GM18858 (cell line): Measurements from ENCODE around the gene CALML4.
"Not testable (repeated sequence)": the region's sequence is repeated elsewhere in the genome, so short reads cannot be mapped to it uniquely, and the experiment has no call there.

Experiments used
- ATAC-seq: cut with Tn5 transposase; IDR thresholded peaks from one replicate; pipeline ENCODE4 v1.9.1; 2021; ENCODE audit not compliant: unreplicated experiment

CALML4 gene

DNA sequence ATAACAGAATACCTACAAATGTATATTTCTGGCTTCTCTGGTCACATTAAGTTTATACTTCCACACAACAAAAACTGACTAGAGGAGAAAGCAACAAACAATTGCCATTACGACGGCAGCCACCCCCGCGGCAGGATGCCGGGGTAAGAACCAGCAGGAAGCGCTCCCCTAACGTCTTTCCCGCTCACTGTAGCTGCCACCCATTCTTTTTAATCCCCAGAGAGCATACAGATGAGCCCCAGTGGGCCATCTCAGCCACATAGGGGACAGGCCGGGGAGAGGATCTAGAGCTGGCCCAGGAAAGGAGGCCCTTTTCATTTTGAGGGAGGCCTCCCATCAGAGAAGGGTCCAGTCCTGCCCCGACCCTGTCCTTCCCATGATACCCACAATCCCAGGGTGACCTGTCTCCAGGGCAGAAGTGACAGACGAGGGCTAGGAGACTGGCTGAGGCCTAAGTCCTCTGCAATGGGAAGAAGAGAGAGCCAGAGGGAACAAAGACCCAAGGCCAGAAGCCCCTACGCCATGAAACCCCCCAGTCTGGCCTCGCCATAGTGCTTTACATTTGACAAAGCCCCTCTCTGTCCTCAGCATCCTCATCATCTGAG, 3.6 kb upstream of the CALML4 start:
- ATAC-seq: no peak

DNA sequence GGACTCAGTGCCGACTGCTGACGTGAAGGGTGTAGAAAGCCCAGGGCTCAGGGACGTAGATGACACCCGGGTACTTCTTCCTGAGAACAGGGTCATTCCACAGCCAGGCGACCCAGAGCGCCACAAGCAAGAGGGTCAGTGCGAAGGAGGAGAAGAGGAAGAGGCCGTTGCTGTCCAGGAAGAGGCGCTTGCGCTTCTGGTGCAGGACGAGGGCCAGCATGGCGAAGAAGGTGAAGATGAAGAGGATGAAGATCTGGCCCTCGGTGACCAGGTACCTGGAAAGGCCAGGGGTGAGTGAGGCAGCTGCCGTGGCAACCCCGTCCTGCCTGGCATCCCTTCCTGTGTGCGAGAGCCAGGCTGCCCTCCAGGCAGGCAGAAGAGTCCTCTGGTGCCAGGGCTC, 3.0 kb upstream of the CALML4 start:
- no peak for ATAC-seq

DNA sequence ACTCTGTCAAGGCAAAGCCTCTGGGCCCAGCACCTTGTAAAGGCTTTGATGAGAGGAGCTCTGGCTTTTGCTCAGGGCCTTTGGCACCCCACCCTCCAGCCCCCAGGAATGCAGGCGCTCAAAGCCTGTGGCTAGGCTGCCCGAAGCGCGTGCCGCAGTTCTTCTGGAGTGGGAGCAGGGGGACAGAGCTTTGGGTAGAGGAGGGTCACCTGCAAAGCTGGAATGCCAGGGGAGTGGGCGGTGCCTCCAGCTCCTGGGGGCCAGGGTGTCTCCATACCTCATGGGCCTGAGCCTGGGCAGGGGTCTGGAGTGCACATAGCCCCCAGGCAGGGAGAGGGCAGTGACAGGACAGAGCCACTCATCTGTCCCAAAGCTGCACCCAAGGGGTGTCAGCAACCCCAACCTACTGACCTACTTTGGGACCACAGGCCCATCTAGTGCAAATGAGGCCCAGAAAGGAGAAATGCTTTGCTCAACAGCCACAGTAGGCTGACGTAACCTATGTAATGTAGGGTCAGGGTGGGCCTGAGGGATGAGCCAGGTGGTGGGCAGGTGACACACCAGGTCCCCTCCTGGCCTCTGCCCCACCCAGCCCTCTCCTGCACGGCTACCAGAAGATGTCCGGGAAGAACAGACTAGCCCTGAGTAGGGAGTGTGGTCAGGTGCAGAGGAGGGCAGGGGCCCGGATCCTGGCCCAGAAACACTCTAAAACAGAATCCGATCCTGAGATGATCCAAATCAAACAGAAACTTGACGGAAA, 2.2 kb upstream of the CALML4 start:
- no peak for ATAC-seq

DNA sequence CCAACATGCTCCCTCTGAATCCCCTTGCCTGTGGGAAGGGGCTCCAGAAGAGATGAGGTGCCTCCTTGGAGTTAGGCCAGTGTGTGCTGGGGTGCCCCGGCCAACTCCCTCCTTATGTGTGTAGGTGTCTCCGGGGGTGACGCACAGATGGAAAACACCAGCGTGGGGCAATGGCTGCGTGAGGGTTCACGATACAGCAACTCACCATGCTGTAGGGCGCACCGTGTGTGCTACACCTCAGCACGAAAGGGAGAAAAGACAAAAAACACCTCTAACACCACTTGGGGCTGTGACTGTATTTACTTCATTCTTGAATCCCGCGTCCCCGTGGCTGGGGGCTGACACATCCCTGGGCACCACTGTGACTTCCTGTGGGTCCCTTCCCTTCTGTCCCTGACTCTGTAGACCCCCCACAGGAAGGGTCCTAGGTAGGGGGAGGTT, 1.6 kb upstream of the CALML4 start:
- ATAC-seq: no peak

DNA sequence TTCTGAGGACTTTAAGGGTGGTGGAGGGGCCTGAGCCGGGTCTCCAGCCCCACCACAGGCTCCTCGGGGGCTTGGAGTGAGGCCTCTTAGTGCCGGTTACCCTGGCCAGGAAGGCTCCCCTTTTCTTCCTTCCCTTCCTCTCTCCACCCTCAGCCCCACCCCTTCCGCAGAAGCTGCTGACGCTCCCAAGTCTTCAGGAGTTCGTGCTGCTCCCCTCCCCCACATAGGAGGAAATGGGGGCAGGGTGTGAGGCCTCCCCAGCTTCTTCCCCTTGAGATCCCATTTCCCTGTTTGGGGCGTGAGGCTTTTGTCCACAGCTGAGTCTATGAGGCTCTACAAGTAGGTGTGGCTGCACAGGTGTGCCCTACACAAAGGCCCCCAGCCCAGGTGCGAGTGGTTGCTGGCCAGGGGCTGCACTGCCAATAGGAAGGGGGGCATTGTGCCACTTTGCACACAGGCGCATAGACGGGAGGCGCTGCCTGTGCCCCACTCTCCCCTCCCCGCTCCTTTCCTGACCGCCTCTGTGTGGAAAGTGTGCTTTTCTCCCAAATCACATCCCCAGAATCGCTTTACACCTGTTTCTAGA, 915 bp upstream of the CALML4 start:
- ATAC-seq: no peak

DNA sequence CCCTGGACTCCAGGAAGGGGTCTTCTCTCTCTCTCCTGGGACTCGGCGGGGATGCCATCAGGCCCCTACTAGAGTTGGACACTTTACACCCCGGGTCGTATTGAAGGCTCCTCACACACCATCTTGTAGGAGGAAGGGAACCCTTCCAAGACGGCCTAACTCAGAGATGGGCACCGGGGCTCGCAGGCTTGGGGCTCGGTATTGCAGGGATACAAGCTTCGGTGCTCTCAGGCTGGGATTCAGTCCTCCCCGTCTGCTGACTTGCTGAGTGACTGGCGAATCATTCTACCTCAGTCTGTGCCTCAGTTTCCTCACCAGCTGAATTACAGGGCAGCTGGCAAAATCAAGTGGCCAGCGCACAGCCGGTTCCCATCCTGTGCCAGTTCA, 419 bp upstream of the CALML4 start:
- ATAC-seq: no peak

DNA sequence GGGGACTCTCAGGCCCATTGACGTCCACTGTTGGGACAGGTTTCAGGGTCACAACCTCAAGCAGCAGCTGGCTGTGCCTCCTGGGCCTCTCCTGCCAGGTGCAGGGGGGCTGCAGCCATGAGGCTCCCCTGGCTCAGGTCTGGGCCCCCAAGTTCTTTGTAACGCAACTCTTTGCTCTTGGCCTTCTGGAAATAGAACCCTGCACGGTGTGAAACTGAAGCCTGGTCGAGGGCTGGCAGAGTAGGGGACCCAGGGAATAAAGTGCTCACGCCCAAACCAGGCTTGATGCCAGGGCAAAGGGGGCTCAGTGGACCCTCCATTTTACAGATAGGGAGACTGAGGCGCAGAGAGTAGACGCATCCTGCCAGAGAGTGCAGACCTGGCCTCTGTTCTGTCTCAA, 771 bp downstream of the CALML4 start:
- no peak for ATAC-seq

DNA sequence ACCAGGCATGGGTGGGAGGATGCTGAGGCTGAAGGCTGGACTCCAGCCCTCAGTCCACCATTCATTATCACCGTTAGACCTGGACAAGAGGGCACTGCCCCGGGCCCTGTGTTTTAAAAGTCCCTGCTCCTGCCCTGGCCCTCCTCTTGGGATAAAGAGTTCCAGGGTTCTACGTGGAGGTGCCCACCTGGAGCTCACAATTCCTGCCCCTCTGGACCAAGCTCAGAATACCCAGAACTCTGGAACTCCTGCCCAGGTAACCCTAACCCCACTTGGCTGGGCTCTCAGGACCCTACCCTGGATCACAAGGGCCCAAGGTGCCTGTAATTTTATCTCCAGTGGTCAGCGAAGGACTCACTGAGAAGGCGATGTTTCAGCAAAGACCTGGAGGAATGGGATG, 1.2 kb downstream of the CALML4 start:
- ATAC-seq: no peak

DNA sequence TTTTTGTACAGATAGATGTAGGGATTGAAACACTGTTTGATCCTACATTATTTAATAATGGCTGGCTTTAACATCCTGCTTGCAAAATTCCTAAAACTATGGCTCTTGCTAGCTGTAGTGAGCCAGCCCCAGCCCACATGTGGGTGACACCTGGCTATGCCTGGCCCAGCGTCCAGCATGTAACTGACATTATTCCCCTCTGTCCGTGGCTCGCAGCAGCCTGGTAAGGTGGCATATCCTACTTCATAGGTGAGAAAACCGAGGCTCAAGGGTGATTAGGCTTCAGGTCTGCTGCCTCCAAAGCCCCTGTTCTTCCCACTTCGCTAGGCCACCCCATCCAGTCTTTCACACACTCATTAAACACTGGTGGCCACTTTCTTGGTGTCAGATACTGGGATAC, 1.6 kb downstream of the CALML4 start:
- no peak for ATAC-seq

DNA sequence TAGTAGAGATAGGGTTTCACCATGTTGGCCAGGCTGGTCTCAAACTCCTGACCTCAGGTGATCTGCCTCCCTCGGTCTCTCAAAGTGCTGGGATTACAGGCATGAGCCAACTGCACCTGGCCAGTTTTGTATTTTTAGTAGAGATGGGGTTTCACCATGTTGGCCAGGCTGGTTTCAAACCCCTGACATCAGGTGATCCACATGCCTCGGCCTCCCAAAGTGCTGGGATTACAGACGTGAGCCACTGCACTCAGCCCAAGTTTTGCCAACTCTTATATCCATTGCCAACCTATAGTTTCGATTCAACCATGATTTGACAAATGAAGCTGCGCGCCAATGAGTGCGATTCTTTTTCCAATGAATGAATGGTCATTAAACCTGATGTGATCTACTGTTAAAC, 2.1 kb downstream of the CALML4 start:
- ATAC-seq: not testable (repeated sequence)

DNA sequence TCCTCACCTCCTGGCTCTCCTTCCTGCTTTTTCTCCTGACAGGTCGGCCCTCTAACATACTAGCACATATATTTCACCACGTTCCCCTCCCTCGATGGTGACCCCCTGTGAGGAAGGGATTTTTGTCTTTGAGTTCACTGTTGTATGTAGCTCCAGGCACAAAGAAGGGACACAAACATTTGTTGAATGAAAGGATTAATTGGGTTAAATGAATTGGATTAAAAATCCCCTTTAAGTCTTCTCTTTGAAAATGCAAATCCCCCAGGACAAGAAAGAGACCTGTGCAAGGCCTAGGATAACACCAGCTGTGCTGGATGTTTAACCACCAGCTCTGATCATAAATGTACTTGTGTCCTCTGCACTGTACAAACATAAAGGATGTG, 3.3 kb downstream of the CALML4 start:
- ATAC-seq: no peak

DNA sequence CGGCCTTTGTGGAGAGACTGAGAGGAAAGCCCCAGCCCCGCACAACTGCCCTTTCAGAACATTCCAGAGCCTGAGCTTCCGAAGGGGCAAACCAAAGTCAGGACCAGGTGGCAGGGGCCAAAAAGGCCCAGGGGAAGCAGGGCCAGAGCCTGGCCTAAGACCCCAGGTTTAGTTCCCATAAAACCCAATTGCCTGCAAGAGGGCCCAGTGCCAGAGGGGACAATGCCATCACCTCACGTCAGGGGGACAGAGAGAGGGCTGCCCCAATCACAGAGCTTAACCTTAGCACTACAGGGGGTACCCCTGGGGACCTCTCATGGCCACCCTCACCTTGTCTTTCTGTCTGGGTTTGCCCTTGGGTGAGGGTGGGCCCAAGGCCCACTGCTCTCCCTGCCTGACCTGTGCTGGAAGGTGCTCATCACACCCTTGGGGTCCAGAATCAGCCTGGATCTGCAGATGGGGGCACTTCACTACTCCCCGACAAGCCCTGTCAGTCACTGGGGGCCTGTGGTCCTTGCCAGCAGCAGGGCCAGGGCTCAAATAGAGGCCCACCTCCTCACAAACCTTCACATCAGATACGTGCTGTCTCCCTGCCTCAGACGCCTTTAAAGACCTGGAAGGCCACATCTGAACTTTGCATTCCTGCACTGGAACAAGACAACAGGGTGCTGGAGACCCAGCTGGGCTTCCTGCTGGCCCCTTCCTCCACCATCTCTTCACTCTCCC, 3.8 kb downstream of the CALML4 start:
- no peak for ATAC-seq

DNA sequence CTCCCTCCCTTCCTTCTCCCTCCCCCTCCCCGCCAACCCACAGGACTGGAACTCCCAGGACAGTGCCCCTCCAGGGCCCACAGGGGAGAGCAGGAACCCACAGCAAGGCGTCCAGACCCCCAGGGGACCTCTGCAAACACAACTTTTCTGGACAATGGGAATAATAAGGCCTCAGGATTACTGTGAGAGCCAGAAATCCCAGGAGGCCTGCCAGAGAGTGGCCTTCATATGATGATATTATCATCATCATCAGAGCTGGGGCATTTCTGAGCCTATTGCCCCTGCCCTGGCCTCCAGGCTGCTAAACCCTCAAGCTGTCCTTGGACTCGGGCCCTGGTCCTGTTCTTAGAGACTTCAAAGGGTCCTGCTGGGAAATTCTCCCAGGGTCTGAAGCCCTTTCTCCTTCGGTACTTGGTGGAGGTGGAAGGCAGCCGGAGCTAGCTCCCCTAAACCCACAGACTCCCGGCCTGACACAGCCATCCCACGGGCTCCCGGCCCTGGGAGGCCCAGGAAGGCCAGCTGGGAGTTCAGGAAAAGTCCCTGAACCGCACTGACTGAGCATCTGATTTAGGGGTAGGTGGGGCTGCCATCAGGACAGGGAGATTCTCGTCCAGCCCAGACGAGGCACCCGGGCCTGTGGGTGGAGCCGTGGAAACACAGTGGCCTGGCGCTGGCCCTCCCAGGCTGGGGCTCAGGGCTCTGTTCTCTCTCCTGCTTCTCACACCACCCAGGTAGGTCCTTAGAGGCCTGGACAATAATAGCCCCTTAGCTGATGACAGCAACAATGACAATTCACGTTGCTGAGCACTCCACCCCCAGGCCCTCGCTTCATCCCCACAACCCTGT, 4.9 kb downstream of the CALML4 start:
- ATAC-seq: no peak

DNA sequence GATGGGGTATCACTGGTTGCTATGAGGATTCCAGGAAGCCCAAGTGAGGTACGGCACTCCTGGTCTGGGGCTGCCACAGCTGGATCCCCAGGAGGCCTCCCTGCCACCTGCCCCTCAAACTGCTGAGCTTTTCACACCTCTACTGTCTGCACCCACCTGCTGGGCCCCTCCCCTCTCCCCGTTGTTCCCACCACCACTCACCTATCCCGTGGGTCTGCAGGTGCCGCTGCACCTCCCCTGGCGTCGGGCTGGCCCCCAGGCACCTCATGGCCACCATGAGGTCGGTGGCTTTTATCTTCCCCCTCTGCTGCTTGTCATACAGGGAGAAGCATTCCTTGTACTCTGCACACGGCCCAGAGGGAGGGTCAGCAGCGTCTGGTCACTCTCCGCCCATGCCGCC, 5.8 kb downstream of the CALML4 start:
- ATAC-seq: no peak

DNA sequence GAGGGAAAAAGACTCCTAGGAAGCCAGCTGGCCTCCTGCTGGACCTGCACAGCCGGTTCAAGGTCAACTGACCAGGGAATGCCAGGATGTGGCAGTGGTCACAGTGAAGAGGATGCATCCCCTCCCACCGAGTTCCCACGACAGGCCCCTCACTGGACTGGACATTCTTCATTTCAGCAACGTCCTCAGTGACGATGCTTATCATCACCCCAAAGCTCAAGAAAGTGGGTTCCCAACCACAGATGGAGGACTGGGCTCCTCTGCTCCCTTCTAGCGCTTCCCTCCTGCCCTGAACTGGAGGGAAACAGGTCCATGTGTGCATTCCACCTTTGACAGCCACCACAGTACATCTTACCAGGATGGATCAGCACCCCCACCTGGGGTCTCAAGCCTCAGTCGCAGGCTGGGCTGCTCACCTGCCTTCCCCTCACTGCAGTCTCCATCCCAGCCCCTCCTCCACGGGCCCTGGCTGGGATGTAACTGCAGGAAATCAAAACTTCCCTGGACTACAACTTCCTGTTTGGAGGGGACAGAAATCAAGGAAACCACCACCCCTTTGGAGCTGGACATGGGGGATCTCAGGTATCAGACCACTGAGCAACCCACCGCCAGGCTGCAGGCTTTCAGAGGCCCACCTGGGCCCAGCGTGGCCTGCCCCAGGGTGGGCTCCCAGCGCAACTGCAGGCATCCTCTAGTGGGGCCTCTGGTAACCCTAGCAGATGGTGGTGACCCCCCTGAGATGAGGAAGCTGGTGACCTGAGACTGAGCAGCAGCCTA, 7.3 kb downstream of the CALML4 start:
- no peak for ATAC-seq

DNA sequence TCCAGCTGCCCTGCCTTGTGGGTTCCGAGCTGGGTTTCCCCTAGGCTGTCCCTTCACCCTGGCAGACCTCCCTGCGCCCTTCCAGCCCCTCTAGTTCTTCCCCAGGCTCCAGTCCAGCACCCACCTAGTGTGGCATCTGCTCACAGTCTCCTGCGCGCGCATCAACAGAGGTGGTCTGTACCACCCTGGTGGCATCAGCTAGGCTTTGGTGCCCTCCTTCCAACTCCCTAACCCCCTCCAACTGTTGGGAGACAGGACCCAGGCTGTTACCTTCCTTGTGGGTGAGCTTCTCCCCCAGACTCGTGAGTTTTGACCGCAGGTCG, 8.0 kb downstream of the CALML4 start:
- no peak for ATAC-seq

DNA sequence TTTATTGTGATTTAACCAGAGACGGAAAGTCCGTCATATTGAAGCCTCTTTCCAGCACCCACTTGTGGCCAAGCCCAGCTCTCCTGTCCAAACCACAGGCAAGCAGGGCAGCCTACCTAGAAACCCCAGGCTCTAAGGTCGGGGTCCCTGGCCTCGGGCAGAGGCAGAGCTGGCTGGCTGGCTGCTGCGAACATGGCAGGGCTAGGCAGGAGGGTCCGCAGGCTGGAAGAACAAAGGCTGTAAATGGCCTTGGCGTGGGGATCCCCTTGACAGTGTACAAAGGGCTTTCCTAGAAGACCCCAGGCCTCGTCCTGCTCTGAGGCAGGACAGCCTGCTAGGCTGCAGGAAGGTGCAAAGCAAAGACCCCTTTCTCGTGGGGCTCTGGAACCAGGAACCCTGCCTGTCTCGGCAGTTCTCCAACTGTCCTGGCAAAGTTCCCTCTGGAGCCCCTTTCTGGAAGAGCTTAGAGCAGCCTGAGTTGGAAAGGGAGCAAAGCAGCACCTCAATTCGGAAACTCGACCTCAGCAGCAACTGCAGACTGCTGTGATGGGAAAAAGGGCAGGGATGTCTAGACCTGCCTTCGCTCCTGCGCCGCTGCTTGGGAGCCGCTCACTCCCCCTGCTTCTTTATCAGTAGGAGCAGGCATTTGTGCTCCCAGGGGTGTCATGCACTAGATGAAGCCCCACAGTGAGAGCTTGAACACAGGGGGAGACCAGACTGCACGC, 8.5 kb downstream of the CALML4 start:
- no peak for ATAC-seq

DNA sequence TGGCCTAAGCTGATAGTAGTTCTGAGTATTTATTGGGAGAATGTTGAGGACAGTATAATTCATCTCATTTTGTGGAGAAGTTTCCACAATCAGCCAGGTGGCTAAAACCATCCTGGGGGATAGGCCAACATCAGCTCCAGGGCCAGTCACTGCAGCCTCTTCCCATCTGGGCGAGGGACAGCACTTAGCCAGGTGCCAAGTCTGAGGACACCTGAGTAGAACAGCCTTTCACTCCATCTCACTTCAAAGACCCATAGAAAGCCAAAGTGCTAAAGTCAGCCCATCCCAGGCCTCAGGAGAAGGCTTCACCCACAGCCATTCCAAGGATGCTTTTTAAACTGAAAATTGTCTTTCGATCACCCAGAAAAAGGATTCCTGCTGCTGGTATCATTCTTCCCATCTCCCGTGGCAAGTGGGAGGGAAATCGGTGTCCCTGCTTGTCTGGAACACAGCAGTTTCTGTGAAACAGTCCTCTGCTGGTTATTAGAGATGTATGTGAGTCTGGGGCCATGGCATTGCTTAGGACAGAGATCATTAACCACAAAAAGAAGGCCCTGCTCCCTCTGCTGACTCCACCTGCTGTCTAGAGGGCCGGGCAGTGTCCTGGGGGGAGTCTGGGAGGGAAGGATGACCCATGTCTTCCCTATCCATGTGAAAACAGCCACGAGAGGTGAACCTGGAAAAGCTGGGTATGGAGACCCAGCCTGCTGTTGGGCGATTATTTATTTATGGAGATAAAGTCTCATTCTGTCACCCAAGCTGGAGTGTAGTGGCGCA, 9.6 kb downstream of the CALML4 start:
- no peak for ATAC-seq
